ENCODE data around the gene ZNF669. TPM values are rescaled to one million over a fixed set of nuclear protein-coding genes. Genes with fewer than 3 reads are reported as not detected.

ZNF669 gene
- total RNA-seq, 1 donor from 2014 or later, result 6.8 TPM

- peak; percentile 15 for DNase-seq
Measured at GRCh38 chr1:247060771-247061170, 43.4 kb downstream of the ZNF669 start.

GRCh38 chr1:247056071-247056470 is 48.1 kb downstream of the ZNF669 start:
- no peak for DNase-seq

GRCh38 chr1:247054992-247055415 is 49.2 kb downstream of the ZNF669 start:
- no peak for DNase-seq

Other genes with a start within 250 kb of the ZNF669 start
- gene AHCTF1, start 172.4 kb downstream of the ZNF669 start, total RNA-seq, result 35.7 TPM
- gene ZNF695, start 96.3 kb downstream of the ZNF669 start, total RNA-seq, result 1.7 TPM
- gene ZNF670, start 25.5 kb downstream of the ZNF669 start, total RNA-seq, result 4.4 TPM
- gene ZNF124, start 67.7 kb upstream of the ZNF669 start, total RNA-seq, result 54.8 TPM
- gene VN1R5, start 151.7 kb upstream of the ZNF669 start, total RNA-seq, result not detected
- gene ZNF496, start 227.5 kb upstream of the ZNF669 start, total RNA-seq, result 14.1 TPM

All from skin of body (tissue), 2 donors.